PC-3 (cell line): Measurements from ENCODE around the gene STAB2. TPM values are rescaled to one million over a fixed set of nuclear protein-coding genes. Genes with fewer than 3 reads are reported as not detected.

Source experiments
- ATAC-seq: fragments of 200-7000 bp; cut with Tn5 transposase; 2 replicates; pipeline ENCODE4 v1.9.1; 2020; ENCODE audit warnings: mild to moderate bottlenecking, moderate library complexity
- BruUV-seq: library from RNA; stranded (reverse); fragments of 400-500 nt; replicated peaks from 2 replicates; lab custom pipeline; 2021; lab: Mats Ljungman, UMichigan
- CTCF ChIA-PET: fragments of 300-600 bp; sonication (Branson Sonifier 250); formaldehyde crosslinking; loops from one replicate; lab custom pipeline; 2022; ENCODE audit warnings: antibody characterized with exemption; lab: Charles Lee
- POLR2A ChIA-PET: fragments of 300-600 bp; sonication (Branson Sonifier 250); formaldehyde crosslinking; loops from one replicate; lab custom pipeline; 2022; ENCODE audit warnings: antibody characterized with exemption; ENCODE audit not compliant: unreplicated experiment; lab: Charles Lee
- DNase-seq: peaks from one replicate; pipeline ENCODE4 v3.0.0-alpha.2; 2015
- H2AFZ ChIP-seq: fragments of 300-600 bp; sonication (generic); 2 replicates; pipeline ENCODE4 v1.6.0; 2016; ENCODE audit warnings: antibody characterized with exemption, low read length
- H3F3A ChIP-seq: fragments of 300-600 bp; sonication (generic); one replicate; pipeline ENCODE4 v1.6.0; 2017; ENCODE audit warnings: antibody characterized with exemption, low read length, control low read depth, mild to moderate bottlenecking; ENCODE audit not compliant: unreplicated experiment
- H3K27ac ChIP-seq: fragments of 300-600 bp; sonication (generic); 2 replicates; pipeline ENCODE4 v1.5.1; 2016; ENCODE audit warnings: mild to moderate bottlenecking, low read length
- H3K27me3 ChIP-seq: fragments of 300-600 bp; sonication (generic); 2 replicates; pipeline ENCODE4 v1.6.1; 2016; ENCODE audit warnings: low read length, mixed read lengths
- H3K36me3 ChIP-seq: fragments of 300-600 bp; sonication (generic); 2 replicates; pipeline ENCODE4 v1.6.1; 2016; ENCODE audit warnings: low read depth, mixed run types, low read length, mixed read lengths
- H3K4me1 ChIP-seq: fragments of 300-600 bp; sonication (generic); 2 replicates; pipeline ENCODE4 v1.5.1; 2016; ENCODE audit warnings: low read length; ENCODE audit not compliant: insufficient read depth
- H3K4me2 ChIP-seq: fragments of 300-600 bp; sonication (generic); 2 replicates; pipeline ENCODE4 v1.6.0; 2016; ENCODE audit warnings: low read length
- H3K4me3 ChIP-seq: fragments of 300-600 bp; sonication (generic); 2 replicates; pipeline ENCODE4 v1.5.1; 2016; ENCODE audit warnings: mild to moderate bottlenecking, low read length, mixed read lengths
- H3K79me2 ChIP-seq: fragments of 300-600 bp; sonication (generic); 2 replicates; pipeline ENCODE4 v1.6.1; 2017; ENCODE audit warnings: low read length, mixed read lengths
- H3K9ac ChIP-seq: fragments of 300-600 bp; sonication (generic); 2 replicates; pipeline ENCODE4 v1.6.0; 2016; ENCODE audit warnings: mild to moderate bottlenecking, low read length
- H3K9me2 ChIP-seq: fragments of 300-600 bp; sonication (generic); replicated peaks from 2 replicates; pipeline ENCODE4 v1.6.1; 2016; ENCODE audit warnings: mixed run types, low read length, mixed read lengths
- H3K9me3 ChIP-seq: fragments of 300-600 bp; sonication (generic); 2 replicates; pipeline ENCODE4 v1.6.1; 2016; ENCODE audit warnings: low read length, mixed read lengths
- H4K20me1 ChIP-seq: fragments of 300-600 bp; sonication (generic); 2 replicates; pipeline ENCODE4 v1.6.1; 2016; ENCODE audit warnings: low read length, mixed read lengths
- EZH2 ChIP-seq: fragments of 300-600 bp; sonication (generic); IDR thresholded peaks from one replicate; pipeline ENCODE4 v1.6.1; 2017; ENCODE audit warnings: antibody characterized with exemption, mild to moderate bottlenecking, low read length; ENCODE audit not compliant: unreplicated experiment
- EZH2phosphoT487 ChIP-seq: fragments of 300-600 bp; sonication (generic); IDR thresholded peaks from 2 replicates; pipeline ENCODE4 v1.6.1; 2018; ENCODE audit warnings: mild to moderate bottlenecking, antibody characterized with exemption, low read length, borderline replicate concordance
- intact Hi-C: fragments of 100-400 bp; cut with micrococcal nuclease; formaldehyde crosslinking; loops from 2 replicates; pipeline ENCODE4 v1.9.0; 2023
- total RNA-seq: library from RNA; depleted of rRNA; stranded (reverse); fragments of >200 nt; gene quantifications from 2 replicates; pipeline ENCODE4 v1.2.3, GENCODE V29; 2014
- TF ChIP-seq, protein P1 (sequence below): fragments of 300-600 bp; sonication (generic); conservative IDR thresholded peaks from 2 replicates; pipeline ENCODE4 v1.5.1; 2017; ENCODE audit warnings: antibody characterized with exemption, low read depth, mild to moderate bottlenecking, low read length

Gene STAB2
- total RNA-seq, 1 experiment from 2014 or later = not detected

DNA sequence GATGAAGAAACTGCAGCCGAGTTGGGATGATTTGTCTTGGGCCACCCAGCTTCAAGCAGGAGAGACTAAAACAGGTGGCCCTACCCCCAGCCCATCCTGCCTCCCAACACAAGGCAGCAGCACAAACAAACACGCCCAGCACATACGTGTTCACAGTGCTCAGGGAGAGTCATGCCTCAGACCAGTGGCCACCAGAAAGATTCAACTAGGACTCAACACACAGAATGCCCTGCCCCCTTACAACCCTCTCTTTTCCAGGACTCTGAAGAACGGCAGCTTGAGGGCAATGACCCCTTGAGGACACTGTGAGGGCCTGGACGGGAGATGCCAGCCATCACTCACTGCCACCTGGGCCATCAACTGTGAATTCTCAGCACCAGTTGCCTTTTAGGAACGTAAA is 179.0 kb downstream of the STAB2 start:
- Histone ChIP-seq H3K79me2 (no peaks in the 10 kb centered on the region), H3K9me2 (no peaks in the 10 kb centered on the region), H3K9me3 (no peaks in the 10 kb centered on the region), H3K27me3 (no peaks in the 10 kb centered on the region), H2AFZ (no peak overlapping the region), H3K4me2 (no peak overlapping the region), H3F3A (no peaks in the 10 kb centered on the region), H4K20me1 (no peaks in the 10 kb centered on the region), H3K27ac (no peak overlapping the region), H3K36me3 (peaks cover 2% of the 10 kb centered on the region; the same call in 1 of the 2 replicates), H3K4me1 (no peaks in the 10 kb centered on the region), H3K9ac (no peak overlapping the region), H3K4me3 (no peak overlapping the region)
- DNase-seq (no peak), ATAC-seq (no peak)
- POLR2A ChIA-PET = interaction anchor here (0.6 kb wide), 1 partner anchor 15 kb away, joined by 3 read pairs; no protein-coding TSS in a partner anchor
- CTCF ChIA-PET = no interaction called here
- TF ChIP-seq EZH2phosphoT487 (no peak), EZH2 (no peak)
- TF ChIP-seq, protein P1, sequence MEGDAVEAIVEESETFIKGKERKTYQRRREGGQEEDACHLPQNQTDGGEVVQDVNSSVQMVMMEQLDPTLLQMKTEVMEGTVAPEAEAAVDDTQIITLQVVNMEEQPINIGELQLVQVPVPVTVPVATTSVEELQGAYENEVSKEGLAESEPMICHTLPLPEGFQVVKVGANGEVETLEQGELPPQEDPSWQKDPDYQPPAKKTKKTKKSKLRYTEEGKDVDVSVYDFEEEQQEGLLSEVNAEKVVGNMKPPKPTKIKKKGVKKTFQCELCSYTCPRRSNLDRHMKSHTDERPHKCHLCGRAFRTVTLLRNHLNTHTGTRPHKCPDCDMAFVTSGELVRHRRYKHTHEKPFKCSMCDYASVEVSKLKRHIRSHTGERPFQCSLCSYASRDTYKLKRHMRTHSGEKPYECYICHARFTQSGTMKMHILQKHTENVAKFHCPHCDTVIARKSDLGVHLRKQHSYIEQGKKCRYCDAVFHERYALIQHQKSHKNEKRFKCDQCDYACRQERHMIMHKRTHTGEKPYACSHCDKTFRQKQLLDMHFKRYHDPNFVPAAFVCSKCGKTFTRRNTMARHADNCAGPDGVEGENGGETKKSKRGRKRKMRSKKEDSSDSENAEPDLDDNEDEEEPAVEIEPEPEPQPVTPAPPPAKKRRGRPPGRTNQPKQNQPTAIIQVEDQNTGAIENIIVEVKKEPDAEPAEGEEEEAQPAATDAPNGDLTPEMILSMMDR = no peak
- no TSS peak for BruUV-seq
- intact Hi-C loops = no loop called here

DNA sequence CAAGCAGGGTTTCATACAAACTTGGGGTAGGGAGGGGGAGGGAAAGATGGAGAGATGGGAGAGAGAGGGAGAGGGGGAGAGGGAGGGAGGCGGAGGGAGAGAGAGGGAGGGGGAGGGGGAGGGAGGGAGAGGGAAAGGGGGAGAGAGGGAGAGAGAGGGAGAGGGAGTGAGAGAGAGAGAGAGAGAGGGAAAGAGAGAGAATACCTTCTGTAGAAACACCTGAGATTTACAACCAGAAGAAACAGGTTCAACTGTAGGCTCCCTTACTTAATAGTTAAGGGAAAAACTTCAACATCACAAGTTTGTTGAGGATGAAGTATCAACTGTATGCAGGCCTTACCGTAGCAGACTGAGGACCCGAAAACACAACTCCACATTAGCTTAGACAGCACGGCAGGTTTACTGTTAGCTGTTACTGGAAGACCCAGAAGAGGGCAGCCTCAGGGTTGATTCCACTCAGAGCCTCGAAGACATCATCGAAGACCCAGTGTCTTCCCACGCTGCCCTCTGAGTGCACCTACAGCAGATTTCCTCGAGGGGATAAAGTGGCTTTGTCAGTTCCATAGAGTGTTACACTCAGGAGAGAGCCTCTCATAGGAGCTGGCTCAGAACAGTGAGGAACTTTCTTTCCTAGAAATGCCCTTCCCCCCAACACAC is 181.5 kb downstream of the STAB2 start:
- Histone ChIP-seq H3K9ac (no peak overlapping the region), H3K27ac (no peak overlapping the region), H2AFZ (no peak overlapping the region), H3K79me2 (no peaks in the 10 kb centered on the region), H3K9me2 (no peaks in the 10 kb centered on the region), H3F3A (no peaks in the 10 kb centered on the region), H3K36me3 (peaks cover 2% of the 10 kb centered on the region; the same call in 1 of the 2 replicates), H3K27me3 (no peaks in the 10 kb centered on the region), H3K4me3 (no peak overlapping the region), H3K4me1 (no peaks in the 10 kb centered on the region), H4K20me1 (no peaks in the 10 kb centered on the region), H3K9me3 (no peaks in the 10 kb centered on the region), H3K4me2 (no peak overlapping the region)
- peak; percentile 23; the same call in 1 of the 2 replicates for ATAC-seq
- BruUV-seq = no TSS peak
- ChIA-PET CTCF (no interaction called here), POLR2A (no interaction called here)
- intact Hi-C loops = no loop called here
- TF ChIP-seq EZH2 = no peak
- TF ChIP-seq EZH2phosphoT487 = no peak
- TF ChIP-seq, protein P1 = peak; percentile 33
- peak; percentile 17 for DNase-seq

DNA sequence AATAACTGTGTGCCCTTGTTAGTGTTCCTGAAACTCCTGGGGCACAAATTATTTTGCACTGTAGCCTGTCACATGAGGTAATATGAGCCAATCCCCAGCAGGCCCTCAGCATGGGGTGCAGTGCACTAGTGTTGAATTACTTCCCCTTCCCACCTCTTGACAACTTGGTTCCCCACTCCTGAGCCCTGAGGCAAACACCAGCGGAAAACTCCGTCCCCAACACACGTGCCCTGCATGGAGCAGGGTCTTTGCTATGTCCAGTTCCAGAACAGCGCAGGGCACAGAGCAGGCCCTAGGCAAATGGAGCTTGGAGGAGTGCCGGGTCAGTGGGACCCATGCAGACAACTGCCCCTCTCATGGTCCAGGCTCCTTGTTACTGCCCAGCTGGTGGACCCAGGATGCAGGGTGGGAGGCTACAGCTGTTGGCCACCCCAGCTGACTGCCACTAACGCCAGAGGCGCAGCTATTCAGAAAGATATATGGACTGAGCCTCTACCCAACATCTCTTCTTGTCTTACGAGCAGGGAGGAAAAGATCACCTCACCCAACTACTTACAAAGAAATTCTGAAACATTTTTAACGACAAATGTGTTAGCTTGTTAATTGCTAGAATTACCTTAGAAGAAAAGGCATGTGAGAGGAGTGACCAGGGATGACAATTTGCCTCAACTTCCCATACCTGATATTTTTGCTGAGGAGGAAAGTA is 182.3 kb downstream of the STAB2 start:
- POLR2A ChIA-PET = no interaction called here
- intact Hi-C loops = no loop called here

More for the DNA sequence above, 182.3 kb downstream of the STAB2 start:
- Histone ChIP-seq H3K79me2 (no peaks in the 10 kb centered on the region), H2AFZ (no peak overlapping the region), H3K9me2 (no peaks in the 10 kb centered on the region), H3K9ac (no peak overlapping the region), H3K36me3 (no peaks in the 10 kb centered on the region; the same call in 1 of the 2 replicates), H3K4me3 (no peak overlapping the region), H3K9me3 (no peaks in the 10 kb centered on the region), H3F3A (no peaks in the 10 kb centered on the region), H4K20me1 (no peaks in the 10 kb centered on the region), H3K4me1 (no peaks in the 10 kb centered on the region), H3K4me2 (no peak overlapping the region), H3K27ac (no peak overlapping the region), H3K27me3 (no peaks in the 10 kb centered on the region)
- DNase-seq (no peak), ATAC-seq (no peak)
- TF ChIP-seq EZH2 = no peak
- no peak for TF ChIP-seq EZH2phosphoT487
- TF ChIP-seq, protein P1 = no peak
- no TSS peak for BruUV-seq
- CTCF ChIA-PET = no interaction called here
